Measurements from ENCODE around the gene MTUS2. TPM values are rescaled to one million over a fixed set of nuclear protein-coding genes. Genes with fewer than 3 reads are reported as not detected.

Gene MTUS2
- total RNA-seq (1 to 10 TPM in 4 of 7 donors, under 1 TPM in 3; 0.26 to 3.2 (median 1.1) TPM), polyA plus RNA-seq (under 1 TPM; 0.20 to 0.85 (median 0.22) TPM)
- long read RNA-seq, donor 1, partial matches to known transcripts, result 0 of 1 reads
- long read RNA-seq, donor 1, other reads (novel, unspliced or antisense), result 0 of 1 reads
- long read RNA-seq, donor 2, partial matches to known transcripts, result 0 of 1 reads
- long read RNA-seq, donor 2, other reads (novel, unspliced or antisense), result 0 of 1 reads

- no peak within 1 kb of the TSS for H3K27ac ChIP-seq
Measured at GRCh38 chr13:28820099-28821051, at the start of gene MTUS2. Gene MTUS2, plus strand, starts transcription at chr13:28820339.

GRCh38 chr13:28778308-28779215, 41.6 kb upstream of the MTUS2 start:
- TF ChIP-seq CTCF (IDR thresholded peaks at IDR 0.05 in 8 of 11, conservative IDR thresholded peaks at IDR 0.05 in 3 of 11), result no peak
- TF ChIP-seq POLR2AphosphoS5 (IDR thresholded peaks at IDR 0.05), result no peak
- TF ChIP-seq POLR2A (IDR thresholded peaks at IDR 0.05), result no peak
- peak; percentile 64 for DNase-seq
- H3K36me3 ChIP-seq, result no peaks in the 10 kb centered on the region
- WGBS, 5 donors, result 89 to 97% (median 94%) methylated on average over 42 to 48 of the region's 48 CpGs
- peaks cover 0 to 26% (median 0%) of the 10 kb centered on the region in 7 donors for H3K27me3 ChIP-seq (replicated peaks in 1 of 7)
- peaks cover 0 to 9% (median 6%) of the 10 kb centered on the region in 8 donors for H3K9me3 ChIP-seq
- intact Hi-C loops (cut with DNase I; ENCODE audit: low total_unique reads), result no loop called here
- H3K4me1 ChIP-seq, result no peaks in the 10 kb centered on the region
- no peak overlapping the region for H3K4me3 ChIP-seq
- no peak overlapping the region for H3K27ac ChIP-seq

More at GRCh38 chr13:28820099-28821051, at the start of gene MTUS2:
- peak within 1 kb of the TSS in 6 of 8 donors; percentile 27 to 69 (median 34) for H3K4me3 ChIP-seq
- no peaks in the 10 kb centered on the region for H3K36me3 ChIP-seq
- no peak for TF ChIP-seq POLR2A (IDR thresholded peaks at IDR 0.05)
- TF ChIP-seq POLR2AphosphoS5 (IDR thresholded peaks at IDR 0.05), result no peak
- TF ChIP-seq CTCF (IDR thresholded peaks at IDR 0.05 in 8 of 11, conservative IDR thresholded peaks at IDR 0.05 in 3 of 11), result no peak
- intact Hi-C loops (cut with DNase I; ENCODE audit: low total_unique reads), result no loop called here
- H3K4me1 ChIP-seq, result peaks cover 4 to 18% (median 14%) of the 10 kb centered on the region in 6 donors
- WGBS, 5 donors, result 1 to 5% (median 2%) methylated on average over 10 to 89 of the region's 89 CpGs
- no peak for DNase-seq
- H3K9me3 ChIP-seq, result peaks cover 0 to 17% (median 8%) of the 10 kb centered on the region in 8 donors
- H3K27me3 ChIP-seq (replicated peaks in 1 of 7), result peaks cover 0 to 82% (median 44%) of the 10 kb centered on the region in 7 donors

GRCh38 chr13:28792992-28793391, 27.1 kb upstream of the MTUS2 start:
- H3K27me3 ChIP-seq (replicated peaks in 1 of 7), result peaks cover 0 to 40% (median 0%) of the 10 kb centered on the region in 7 donors
- WGBS, 5 donors, result 36 to 46% (median 41%) methylated on average over 2 of the region's 2 CpGs
- no peak for DNase-seq
- H3K27ac ChIP-seq, result no peak overlapping the region
- H3K4me3 ChIP-seq, result no peak overlapping the region
- H3K9me3 ChIP-seq, result no peaks in the 10 kb centered on the region
- TF ChIP-seq POLR2AphosphoS5 (IDR thresholded peaks at IDR 0.05), result no peak
- TF ChIP-seq POLR2A (IDR thresholded peaks at IDR 0.05), result no peak
- no peak for TF ChIP-seq CTCF (IDR thresholded peaks at IDR 0.05 in 8 of 11, conservative IDR thresholded peaks at IDR 0.05 in 3 of 11)
- H3K36me3 ChIP-seq, result no peaks in the 10 kb centered on the region
- peaks cover 0 to 10% (median 3%) of the 10 kb centered on the region in 6 donors for H3K4me1 ChIP-seq
- intact Hi-C loops (cut with DNase I; ENCODE audit: low total_unique reads), result loop anchor here (10.0 kb wide), 1 partner anchor 468 kb away; no protein-coding TSS in a partner anchor
